ENCODE results near the gene TREML2. TPM values are rescaled to one million over a fixed set of nuclear protein-coding genes. Genes with fewer than 3 reads are reported as not detected.
"Not testable (repeated sequence)": the region's sequence is repeated elsewhere in the genome, so short reads cannot be mapped to it uniquely, and the experiment has no call there.

TREML2 gene
- total and polyA plus RNA-seq, 8 donors: 0.16 to 3.2 (median 0.27) TPM

GRCh38 chr6:41191569-41191968 lies 9.4 kb downstream of the TREML2 start:
- Histone ChIP-seq H3K27me3 (peaks cover 0 to 24% of the 10 kb centered on the region in 2 donors), H3K27ac (peak overlapping the region in 1 of 2 donors; percentile 20), H3K4me3 (no peak overlapping the region), H3K4me1 (peaks cover 0 to 5% of the 10 kb centered on the region in 2 donors), H3K36me3 (peaks cover 0 to 11% of the 10 kb centered on the region in 2 donors), H3K9me3 (peaks cover 0 to 12% of the 10 kb centered on the region in 2 donors)
- TF ChIP-seq CTCF (IDR thresholded peaks at IDR 0.05): peak; percentile 53 to 69
- peak; percentile 96 for ATAC-seq
- intact Hi-C loops (cut with DNase I): no loop called here
- DNase-seq: peak in 3 of 4 donors; percentile 18 to 91 (median 58)

GRCh38 chr6:41190791-41191190 lies 10.2 kb downstream of the TREML2 start:
- peaks cover 0 to 24% of the 10 kb centered on the region in 2 donors for H3K27me3 ChIP-seq
- H3K36me3 ChIP-seq: peaks cover 0 to 11% of the 10 kb centered on the region in 2 donors
- no peak for TF ChIP-seq CTCF (IDR thresholded peaks at IDR 0.05)
- no peak overlapping the region for H3K27ac ChIP-seq
- H3K4me3 ChIP-seq: no peak overlapping the region
- intact Hi-C loops (cut with DNase I): no loop called here
- ATAC-seq: no peak
- peaks cover 0 to 12% of the 10 kb centered on the region in 2 donors for H3K9me3 ChIP-seq
- DNase-seq: no peak
- peaks cover 0 to 9% of the 10 kb centered on the region in 2 donors for H3K4me1 ChIP-seq

- intact Hi-C loops (cut with DNase I): no loop called here
- Histone ChIP-seq H3K36me3 (peaks cover 0 to 11% of the 10 kb centered on the region in 2 donors), H3K4me3 (no peak overlapping the region), H3K27me3 (peaks cover 0 to 25% of the 10 kb centered on the region in 2 donors), H3K27ac (no peak overlapping the region), H3K4me1 (peaks cover 0 to 14% of the 10 kb centered on the region in 2 donors), H3K9me3 (peaks cover 0 to 12% of the 10 kb centered on the region in 2 donors)
- DNase-seq (no peak), ATAC-seq (no peak)
- TF ChIP-seq CTCF (IDR thresholded peaks at IDR 0.05): no peak
These were observed 11.0 kb downstream of the TREML2 start for GRCh38 chr6:41189967-41190366.

GRCh38 chr6:41189046-41189445 lies 11.9 kb downstream of the TREML2 start:
- peaks cover 0 to 12% of the 10 kb centered on the region in 2 donors for H3K9me3 ChIP-seq
- peaks cover 0 to 27% of the 10 kb centered on the region in 2 donors for H3K27me3 ChIP-seq
- ATAC-seq; intact Hi-C loops (cut with DNase I); H3K36me3 ChIP-seq; H3K4me3 ChIP-seq; DNase-seq; H3K27ac ChIP-seq: not testable (repeated sequence)
- H3K4me1 ChIP-seq: peaks cover 0 to 14% of the 10 kb centered on the region in 2 donors

GRCh38 chr6:41187924-41188886 lies 12.7 kb downstream of the TREML2 start:
- H3K27me3 ChIP-seq: peaks cover 0 to 27% of the 10 kb centered on the region in 2 donors
- peaks cover 0 to 12% of the 10 kb centered on the region in 2 donors for H3K9me3 ChIP-seq
- no peak overlapping the region for H3K4me3 ChIP-seq
- TF ChIP-seq CTCF (IDR thresholded peaks at IDR 0.05): no peak
- no peak overlapping the region for H3K27ac ChIP-seq
- ATAC-seq: no peak
- DNase-seq: no peak
- H3K36me3 ChIP-seq: peaks cover 0 to 3% of the 10 kb centered on the region in 2 donors
- peaks cover 0 to 20% of the 10 kb centered on the region in 2 donors for H3K4me1 ChIP-seq
- intact Hi-C loops (cut with DNase I): no loop called here
